Bone marrow (tissue), 2 donors: Measurements from ENCODE around the gene TLCD3B.
"Not testable (repeated sequence)": the region's sequence is repeated elsewhere in the genome, so short reads cannot be mapped to it uniquely, and the experiment has no call there.

Source experiments
- DNase-seq, 2 donors: peaks; one replicate each; lab custom pipeline; 2025; lab: John Stamatoyannopoulos, UW

TLCD3B gene

DNA sequence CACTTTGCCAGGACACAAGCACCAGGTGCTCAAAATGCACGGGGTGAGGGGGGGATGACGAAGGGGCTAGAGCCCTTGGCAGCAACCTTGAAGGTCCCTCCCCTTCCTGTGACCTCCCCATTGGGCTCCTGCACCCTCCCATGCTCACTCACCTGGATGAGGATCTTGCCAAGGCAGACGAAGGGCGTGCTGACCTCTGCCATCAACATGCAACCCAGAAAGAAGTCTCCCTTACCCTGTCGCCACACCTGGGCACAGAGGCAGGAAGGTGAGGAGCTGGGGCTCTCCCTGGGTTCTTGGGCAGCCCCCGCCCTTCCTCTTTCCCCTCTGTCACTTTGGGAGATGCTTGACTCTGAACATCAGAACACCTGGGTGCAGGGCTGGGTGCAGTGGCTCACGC is 5.5 kb downstream of the TLCD3B start:
- DNase-seq = no peak

GRCh38 chr16:30025156-30025555 is 5.9 kb downstream of the TLCD3B start:
- DNase-seq = no peak

DNA sequence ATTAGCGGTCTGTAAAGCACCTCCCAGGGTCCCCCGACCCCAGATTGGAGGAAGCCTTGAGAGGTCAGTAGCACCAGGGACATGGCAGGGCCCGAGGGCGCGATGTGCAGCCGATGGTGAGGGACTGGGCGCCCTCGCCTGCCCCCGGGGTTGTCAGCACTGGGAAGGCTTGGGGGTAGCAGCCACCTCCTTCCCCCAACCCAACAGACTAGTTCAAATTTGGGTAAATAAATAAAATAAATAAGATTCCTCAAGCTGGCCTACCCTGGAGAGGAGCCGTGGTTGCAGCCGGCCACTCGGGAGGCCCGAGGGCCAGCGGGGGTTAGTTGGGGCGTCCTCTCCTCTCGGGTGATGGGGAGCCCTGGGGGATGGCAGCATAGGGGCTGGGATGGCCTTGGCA is 6.6 kb downstream of the TLCD3B start:
- DNase-seq = no peak

GRCh38 chr16:30023586-30023985 is 7.5 kb downstream of the TLCD3B start:
- DNase-seq = no peak

- DNase-seq = no peak
These were observed 8.2 kb downstream of the TLCD3B start, which contains the start of gene C16orf92 for GRCh38 chr16:30022887-30023286. C16orf92 (plus strand) TSS chr16:30023198; CDS start chr16:30023341, 143 bp downstream.

DNA sequence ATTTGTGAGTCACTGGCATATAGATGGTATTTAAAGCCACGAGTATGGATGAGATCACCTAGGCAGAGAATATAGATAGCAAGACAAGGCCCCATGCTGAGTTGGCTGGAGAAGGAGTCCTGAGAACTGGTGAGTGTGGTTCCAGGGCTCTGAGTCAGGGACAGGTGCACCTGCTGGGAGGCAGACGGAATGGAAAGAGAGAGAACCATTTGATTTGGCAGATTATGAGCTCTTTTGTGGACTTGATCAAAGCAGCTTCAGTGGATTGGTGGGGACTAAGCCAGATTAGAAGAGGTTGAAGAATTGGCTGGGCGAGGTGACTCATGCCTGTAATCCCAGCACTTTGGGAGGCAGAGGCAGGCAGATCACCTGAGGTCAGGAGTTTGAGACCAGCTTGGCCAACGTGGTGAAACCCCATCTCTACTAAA is 12.3 kb downstream of the TLCD3B start:
- no peak for DNase-seq

DNA sequence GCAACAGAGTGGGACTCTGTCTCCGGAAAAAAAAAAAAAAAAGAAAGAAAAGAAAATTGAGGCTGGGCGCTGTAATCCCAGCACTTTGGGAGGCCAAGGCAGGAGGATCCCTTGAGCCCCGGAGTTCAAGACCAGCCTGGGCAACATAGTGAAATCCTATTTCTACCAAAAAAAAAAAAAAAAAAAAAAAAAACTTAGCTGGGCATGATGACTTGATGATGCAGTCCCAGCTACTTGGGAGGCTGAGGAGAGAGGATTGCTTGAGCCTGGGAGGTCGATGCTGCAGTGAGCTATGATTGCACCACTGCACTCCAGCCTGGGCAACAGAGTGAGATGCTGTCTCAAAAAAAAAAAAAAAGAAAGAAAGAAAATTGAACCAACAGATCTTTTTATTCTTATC is 13.1 kb downstream of the TLCD3B start:
- DNase-seq = not testable (repeated sequence)

GRCh38 chr16:30017277-30017656 is 13.8 kb downstream of the TLCD3B start:
- DNase-seq = no peak

DNA sequence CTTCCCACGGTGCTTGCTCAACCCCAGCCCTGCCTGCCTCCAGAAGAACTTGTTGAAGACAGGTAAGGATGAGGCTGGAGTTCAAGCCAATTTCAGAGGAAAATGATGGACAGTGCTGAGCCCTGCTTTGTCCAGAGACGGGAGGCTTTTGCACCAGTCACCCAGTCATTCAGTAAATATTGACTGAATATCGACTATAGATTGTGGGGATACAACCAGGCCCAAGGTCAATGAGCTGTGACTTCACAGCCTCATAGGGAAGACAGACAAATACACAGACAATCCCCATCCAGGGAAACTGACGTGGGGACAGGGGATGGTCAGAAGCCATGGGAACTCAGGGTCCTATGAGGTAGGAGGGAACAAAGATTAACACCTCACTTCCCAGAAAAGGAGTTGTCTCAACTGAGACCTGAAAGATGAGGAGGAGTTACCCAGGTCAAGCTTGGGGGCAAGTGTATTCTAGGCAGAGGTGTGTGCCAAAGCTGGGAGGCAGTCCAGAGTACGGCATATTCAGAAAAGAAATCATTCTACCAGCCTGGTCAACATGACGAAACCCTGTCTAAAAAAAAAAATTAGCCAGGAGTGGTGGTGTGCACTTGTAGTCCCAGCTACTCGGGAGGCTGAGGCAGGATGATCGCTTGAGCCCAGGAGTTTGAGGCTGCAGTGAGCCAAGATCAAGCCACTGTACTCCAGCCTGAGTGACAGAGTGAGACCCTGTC is 14.4 kb downstream of the TLCD3B start:
- DNase-seq = no peak

DNA sequence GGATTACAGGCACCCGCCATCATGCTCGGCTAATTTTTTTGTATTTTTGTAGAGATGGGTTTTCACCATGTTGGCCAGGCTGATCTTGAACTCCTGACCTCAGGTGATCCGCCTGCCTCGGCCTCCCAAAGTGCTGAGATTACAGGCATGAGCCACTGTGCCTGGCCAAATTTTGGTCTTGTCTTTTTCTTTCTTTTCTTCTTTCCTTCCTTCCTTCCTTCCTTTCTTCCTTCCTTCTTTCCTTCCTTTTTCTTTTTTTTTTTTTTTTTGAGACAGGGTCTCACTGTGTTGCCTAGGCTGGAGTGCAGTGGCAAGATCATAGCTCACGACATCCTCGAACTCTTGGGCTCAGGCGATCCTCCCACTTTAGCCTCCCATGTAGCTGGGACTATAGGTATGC is 15.6 kb downstream of the TLCD3B start:
- not testable (repeated sequence) for DNase-seq

DNA sequence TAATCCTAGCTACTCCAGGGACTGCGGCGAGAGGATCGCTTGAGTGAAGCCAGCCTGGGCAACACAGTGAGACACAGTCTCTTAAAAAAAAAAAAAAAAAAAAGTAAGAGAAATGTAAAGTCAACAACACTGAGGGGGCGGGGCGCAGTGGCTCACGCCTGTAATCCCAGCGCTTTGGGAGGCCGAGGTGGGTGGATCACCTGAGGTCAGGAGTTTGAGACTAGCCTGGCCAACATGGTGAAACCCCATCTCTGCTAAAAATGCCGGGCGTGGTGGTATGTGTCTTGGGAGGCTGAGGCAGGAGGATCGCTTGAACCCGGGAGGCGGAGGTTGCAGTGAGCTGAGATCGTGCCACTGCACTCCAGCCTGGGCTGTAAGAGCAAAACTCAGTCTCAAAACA is 18.5 kb downstream of the TLCD3B start:
- DNase-seq = not testable (repeated sequence)

DNA sequence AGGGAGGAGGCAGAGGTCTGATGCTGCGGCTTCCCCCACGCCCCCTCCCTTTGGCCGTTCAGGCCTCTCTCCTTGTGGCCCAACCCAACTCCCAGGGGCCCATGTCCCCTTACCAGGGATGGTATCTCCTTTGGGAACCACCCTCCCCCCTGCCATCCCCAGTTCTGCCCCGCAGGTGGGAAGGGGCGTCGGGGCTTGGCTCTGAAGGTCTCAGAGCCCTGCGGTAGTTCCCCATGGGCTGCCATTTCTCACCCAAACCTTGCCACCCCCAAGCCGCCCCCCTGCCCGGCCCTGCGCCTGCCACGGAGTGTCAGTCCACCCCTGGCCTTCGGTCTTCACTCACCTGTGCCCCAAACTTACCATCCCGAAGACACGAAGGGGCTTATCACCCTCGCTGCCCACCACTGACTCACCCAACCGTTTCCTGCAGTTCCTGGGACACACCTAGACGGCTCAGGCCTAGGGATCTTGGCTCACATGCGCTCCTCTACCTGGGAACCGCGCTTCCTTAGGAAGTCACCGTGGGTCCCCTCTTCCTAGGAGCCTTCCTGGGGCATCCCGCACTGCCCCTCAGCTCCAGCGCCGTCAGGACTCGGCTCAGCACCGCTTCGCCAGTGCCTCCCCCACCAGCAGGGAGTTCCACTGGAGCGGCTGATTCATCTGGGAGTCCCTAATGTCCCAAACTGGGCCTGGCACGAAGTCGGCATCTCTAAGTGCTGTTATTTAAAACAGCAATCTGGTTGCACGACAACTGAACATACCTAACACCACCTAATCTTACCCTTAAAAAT is 19.2 kb downstream of the TLCD3B start:
- DNase-seq = no peak

GRCh38 chr16:30010844-30011713 is 20.0 kb downstream of the TLCD3B start, which contains the start of gene DOC2A:
DOC2A (minus strand) TSS chr16:30011027; CDS start chr16:30010222, 805 bp downstream.
- DNase-seq = no peak

- no peak for DNase-seq
These were observed 20.9 kb downstream of the TLCD3B start for GRCh38 chr16:30009990-30010843.

DNA sequence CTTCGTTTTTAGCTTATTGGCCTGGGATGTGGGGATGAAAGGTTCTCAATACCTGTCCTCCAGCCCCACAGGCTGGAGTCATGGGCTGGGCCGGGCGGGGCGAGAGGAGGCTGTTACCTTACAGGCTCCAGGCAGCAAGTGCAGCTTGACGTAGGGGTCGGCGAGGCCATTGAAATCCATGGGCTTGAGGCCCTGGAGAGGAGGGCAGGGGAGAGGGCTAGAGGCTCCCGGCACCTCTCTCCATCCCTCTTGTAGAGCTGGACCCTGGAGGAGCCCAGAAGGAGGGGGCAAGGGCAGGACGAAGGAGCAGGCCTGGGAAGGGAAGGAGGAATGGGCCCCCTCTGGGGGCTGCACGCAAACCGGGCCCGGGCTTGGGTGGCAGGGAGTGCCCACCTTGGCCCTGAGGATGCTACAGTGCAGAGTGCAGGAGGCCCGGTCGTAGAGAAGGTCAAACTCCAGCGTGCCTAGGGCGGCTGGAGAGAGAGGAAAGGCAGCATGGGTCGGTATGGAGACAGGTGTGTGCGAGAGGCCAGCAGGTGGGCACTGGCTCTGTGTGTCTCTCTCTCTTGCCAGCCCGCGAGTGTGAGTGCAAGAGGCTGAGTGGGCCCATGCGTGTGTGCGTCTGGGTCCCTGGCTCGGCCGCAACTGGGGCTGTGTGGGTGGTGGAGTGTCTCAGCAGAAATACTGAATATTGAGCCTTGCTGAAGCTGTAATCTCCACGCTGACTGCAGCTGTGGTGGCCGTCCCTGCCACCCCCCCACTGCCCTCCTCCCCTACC is 21.8 kb downstream of the TLCD3B start:
- DNase-seq = no peak

GRCh38 chr16:30007378-30007895 is 23.6 kb downstream of the TLCD3B start:
- no peak for DNase-seq

GRCh38 chr16:30006659-30007377 is 24.3 kb downstream of the TLCD3B start:
- DNase-seq = no peak

- DNase-seq = no peak
These were observed 25.0 kb downstream of the TLCD3B start for GRCh38 chr16:30006095-30006473.

DNA sequence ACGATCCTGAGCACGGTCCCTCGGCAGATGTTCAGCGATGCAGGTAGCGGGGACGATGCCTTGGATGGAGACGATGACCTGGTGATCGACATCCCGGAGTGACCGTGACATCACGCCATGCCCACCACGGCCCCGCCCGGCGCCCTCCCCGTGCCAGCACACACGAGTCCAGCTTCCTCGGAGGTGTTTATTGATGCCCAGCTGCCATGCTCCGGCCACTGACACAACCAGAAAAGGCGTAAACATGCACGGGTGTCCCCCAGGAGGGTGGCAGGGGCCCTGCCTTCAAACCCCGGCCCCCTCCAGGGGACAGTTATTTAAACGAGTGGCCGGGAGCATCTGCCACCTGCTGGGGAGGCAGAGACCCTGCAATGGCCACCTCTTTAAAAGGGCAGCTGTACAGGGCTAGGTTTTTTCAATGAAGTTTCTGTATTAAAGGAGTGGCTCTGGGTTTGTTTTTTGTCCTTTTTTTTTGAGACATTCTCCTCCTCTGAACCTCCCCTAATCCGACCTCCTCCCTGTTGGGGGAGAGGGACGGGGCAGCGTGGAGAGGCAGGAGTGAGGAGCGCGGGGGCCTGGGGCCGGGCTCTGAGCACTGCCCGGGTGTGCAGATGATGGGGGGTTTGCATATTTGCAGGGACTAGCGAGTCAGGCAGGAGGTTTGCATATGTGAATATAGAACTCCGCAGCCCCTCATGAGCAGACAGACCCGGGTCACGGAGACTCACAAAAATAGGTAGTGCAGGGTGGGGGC is 25.6 kb downstream of the TLCD3B start:
- peak in 1 of 2 donors; percentile 22 for DNase-seq
